HepG2 (cell line): Measurements from ENCODE around the gene STIM2. TPM values are rescaled to one million over a fixed set of nuclear protein-coding genes. Genes with fewer than 3 reads are reported as not detected.

Source experiments
- ATAC-seq: fragments of 200-7000 bp; cut with Tn5 transposase; 3 replicates; pipeline ENCODE4 v1.9.1; 2020; ENCODE audit warnings: mild to moderate bottlenecking, moderate library complexity
- BruUV-seq: library from RNA; stranded (reverse); fragments of 400-500 nt; replicated peaks from 2 replicates; lab custom pipeline; 2021; lab: Mats Ljungman, UMichigan
- CTCF ChIA-PET: fragments of 300-600 bp; formaldehyde crosslinking; extraction: SDS; loops from one replicate; lab custom pipeline; 2021; ENCODE audit warnings: low total read pairs, inconsistent platforms, low intra/inter-chr PET ratio; lab: Yijun Ruan, JAX
- POLR2A ChIA-PET: fragments of 350-600 bp; sonication (Branson Sonifier 250); formaldehyde crosslinking; loops from one replicate; lab custom pipeline; 2020; ENCODE audit warnings: antibody characterized with exemption, inconsistent platforms; lab: Yijun Ruan, JAX
- DNase-seq: peaks from one replicate; pipeline ENCODE4 v3.0.0-alpha.2; 2015; ENCODE audit warnings: low spot score
- FAIRE-seq: peaks from 3 replicates; lab custom pipeline; 2011; peaks lifted over from hg19 to GRCh38; lab: Jason Lieb, UNC
- H2AFZ ChIP-seq: one replicate; pipeline ENCODE4 v1.6.1; 2011; ENCODE audit warnings: low read length, inconsistent platforms
- H3K27ac ChIP-seq: fragments of 300-600 bp; 3 replicates; pipeline ENCODE4 v1.8.0; 2011; ENCODE audit warnings: mixed run types, mild to moderate bottlenecking, mixed read lengths, low read length, inconsistent platforms; ENCODE audit not compliant: insufficient read depth; ENCODE audit errors: extremely low read length
- H3K27me3 ChIP-seq, 2 experiments: fragments of 200-600 bp in 1 of 2; 2 replicates in 1 of 2; 3 replicates in 1 of 2; pipeline versions ENCODE4 v1.6.0 to v1.8.0; 2011; ENCODE audit warnings: low read length in 2 of 2, mild to moderate bottlenecking in 2 of 2, moderate library complexity in 2 of 2, inconsistent platforms in 1 of 2; ENCODE audit not compliant: insufficient read depth in 2 of 2, control insufficient read depth in 1 of 2
- H3K36me3 ChIP-seq, 2 experiments: fragments of 200-600 bp in 1 of 2; replicated peaks in 1 of 2; 2 replicates in 1 of 2; 3 replicates in 1 of 2; pipeline versions ENCODE4 v1.5.1 to v1.8.0; 2011; ENCODE audit warnings: low read length in 2 of 2, inconsistent platforms in 1 of 2; ENCODE audit not compliant: insufficient read depth in 2 of 2, control insufficient read depth in 1 of 2
- H3K4me1 ChIP-seq: 2 replicates; pipeline ENCODE4 v1.5.1; 2012; ENCODE audit warnings: low read length, inconsistent platforms; ENCODE audit not compliant: insufficient read depth
- H3K4me2 ChIP-seq: 2 replicates; pipeline ENCODE4 v1.6.0; 2011; ENCODE audit warnings: low read depth, low read length, inconsistent platforms
- H3K4me3 ChIP-seq, 3 experiments: fragments of 200-600 bp in 1 of 3; sonication (generic), shearing (Covaris generic) in 1 of 3; replicated peaks in 1 of 3; 2 replicates each; pipeline ENCODE4 v1.5.1; 2011 to 2016; ENCODE audit warnings: low read length in 3 of 3, inconsistent platforms in 2 of 3, low read depth in 2 of 3, mild to moderate bottlenecking in 2 of 3, control low read depth in 1 of 3, mixed read lengths in 1 of 3; ENCODE audit not compliant: insufficient read depth in 1 of 3
- H3K79me2 ChIP-seq: one replicate; pipeline ENCODE4 v1.6.1; 2011; ENCODE audit warnings: low read length, inconsistent platforms; ENCODE audit not compliant: insufficient read depth
- H3K9ac ChIP-seq: 2 replicates; pipeline ENCODE4 v1.6.0; 2011; ENCODE audit warnings: mild to moderate bottlenecking, low read depth, low read length, inconsistent platforms; ENCODE audit not compliant: insufficient read depth
- H3K9me3 ChIP-seq: 2 replicates; pipeline ENCODE4 v1.5.1; 2012; ENCODE audit warnings: mild to moderate bottlenecking, low read length
- H4K20me1 ChIP-seq: 2 replicates; pipeline ENCODE4 v1.6.0; 2011; ENCODE audit warnings: inconsistent platforms, mild to moderate bottlenecking, low read length, moderate library complexity; ENCODE audit not compliant: insufficient read depth
- ADNP ChIP-seq: sonication (generic); formaldehyde crosslinking; IDR thresholded peaks from 2 replicates; pipeline ENCODE4 v1.4.0; 2020; ENCODE audit warnings: missing genetic modification reagents
- ARNT2 ChIP-seq: sonication (generic); formaldehyde crosslinking; IDR thresholded peaks from 2 replicates; pipeline ENCODE4 v1.8.0; 2022; ENCODE audit warnings: mild to moderate bottlenecking, low read depth, missing genetic modification reagents, moderate library complexity
- ESRRA ChIP-seq: sonication (generic); formaldehyde crosslinking; IDR thresholded peaks from 2 replicates; pipeline ENCODE4 v1.5.1; 2020; ENCODE audit warnings: mild to moderate bottlenecking, low read depth, missing genetic modification reagents
- NPAS2 ChIP-seq: sonication (generic); formaldehyde crosslinking; IDR thresholded peaks from 2 replicates; pipeline ENCODE4 v1.8.0; 2022; ENCODE audit warnings: mild to moderate bottlenecking, missing genetic modification reagents, borderline replicate concordance
- SP2 ChIP-seq: sonication (generic); formaldehyde crosslinking; IDR thresholded peaks from 2 replicates; pipeline ENCODE4 v1.5.1; 2020; ENCODE audit warnings: mild to moderate bottlenecking, missing genetic modification reagents
- SPEN ChIP-seq: sonication (generic); formaldehyde crosslinking; IDR thresholded peaks from 2 replicates; pipeline ENCODE4 v1.5.1; 2020; ENCODE audit warnings: low read depth, mild to moderate bottlenecking, missing genetic modification reagents
- TRAFD1 ChIP-seq: sonication (generic); formaldehyde crosslinking; IDR thresholded peaks from 2 replicates; pipeline ENCODE4 v1.5.1; 2020; ENCODE audit warnings: missing genetic modification reagents, mild to moderate bottlenecking, borderline replicate concordance
- ZBTB33 ChIP-seq: sonication (generic); formaldehyde crosslinking; IDR thresholded peaks from 2 replicates; pipeline ENCODE4 v1.4.0; 2020; ENCODE audit warnings: missing genetic modification reagents
- ZBTB49 ChIP-seq: sonication (generic); formaldehyde crosslinking; IDR thresholded peaks from 2 replicates; pipeline ENCODE4 v1.4.0; 2020; ENCODE audit warnings: missing genetic modification reagents, borderline replicate concordance
- ZNF496 ChIP-seq: sonication (generic); formaldehyde crosslinking; IDR thresholded peaks from 2 replicates; pipeline ENCODE4 v1.8.1; 2023; ENCODE audit warnings: mild to moderate bottlenecking, moderate library complexity, missing genetic modification reagents; ENCODE audit not compliant: insufficient replicate concordance
- ZNF501 ChIP-seq: sonication (generic); formaldehyde crosslinking; IDR thresholded peaks from 2 replicates; pipeline ENCODE4 v1.5.1; 2020; ENCODE audit warnings: mild to moderate bottlenecking, moderate library complexity, missing genetic modification reagents
- ZNF512 ChIP-seq: sonication (generic); formaldehyde crosslinking; IDR thresholded peaks from 2 replicates; pipeline ENCODE4 v1.4.0; 2020; ENCODE audit warnings: mild to moderate bottlenecking, missing genetic modification reagents
- WGBS: methylation state at CpG from one replicate; pipeline ENCODE4 v1.1.6; 2017; ENCODE audit warnings: low lambda C conversion rate; 5-methylcytosine and 5-hydroxymethylcytosine counted together
- in situ Hi-C: cut with HindIII; loops from 2 replicates; pipeline ENCODE4 v1.10.0; 2017; ENCODE audit warnings: low pct_unique_long_range_greater_than_20kb; ENCODE audit not compliant: extremely low pct_ligation_motif_present
- intact Hi-C: fragments of 100-400 bp; cut with micrococcal nuclease; formaldehyde crosslinking; loops from one replicate; pipeline ENCODE4 v1.10.0; 2022; ENCODE audit not compliant: unreplicated experiment
- polyA plus RNA-seq, 8 experiments: library from polyadenylated mRNA; depleted of rRNA in 3 of 8; stranded (reverse) in 7 of 8; unstranded in 1 of 8; fragments of >200 nt; fragmentation: Illumina TruSeq in 4 of 8; extraction: Trizol in 4 of 8; gene quantifications; 2 replicates each; pipeline versions ENCODE4 v1.2.1 to v1.2.3, GENCODE V29; 2011 to 2016; ENCODE audit warnings: low read depth in 4 of 8, missing spikeins in 1 of 8, mixed read lengths in 1 of 8; ENCODE audit not compliant: insufficient read depth in 1 of 8
- total RNA-seq, 5 experiments: library from RNA; depleted of rRNA; stranded (reverse); fragments of >200 nt; fragmentation: Illumina TruSeq; extraction: Trizol; gene quantifications; 2 replicates each; pipeline ENCODE4 v1.2.3, GENCODE V29; 2016; ENCODE audit warnings: low read depth in 1 of 5

Gene STIM2
- total and polyA plus RNA-seq, 2 of the 13 experiments (the other 11 are each of a cell fraction or from before 2014, with no cell fraction given): 19.3 to 19.4 TPM

- no peaks in the 10 kb centered on the region for H3K79me2 ChIP-seq
- 86% methylated on average over 3 of the region's 3 CpGs for WGBS
- H3K9ac ChIP-seq: no peak overlapping the region
- no peak for TF ChIP-seq ZBTB33 (CRISPR knock-in tag)
- no peak for TF ChIP-seq TRAFD1 (CRISPR knock-in tag)
- TF ChIP-seq SPEN (CRISPR knock-in tag): no peak
- no peak for TF ChIP-seq NPAS2
- no peak for TF ChIP-seq ZNF512 (CRISPR knock-in tag)
- no peak for TF ChIP-seq ZNF496 (CRISPR knock-in tag)
- no peak for TF ChIP-seq ARNT2 (CRISPR knock-in tag)
- TF ChIP-seq SP2 (CRISPR knock-in tag): no peak
- no peak for TF ChIP-seq ADNP (CRISPR knock-in tag)
- TF ChIP-seq ZNF501 (CRISPR knock-in tag): no peak
- TF ChIP-seq ZBTB49 (CRISPR knock-in tag): no peak
- TF ChIP-seq ESRRA (CRISPR knock-in tag): no peak
- TF ChIP-seq, all 625 proteins: peak for 0
- POLR2A ChIA-PET: no interaction called here
- no peak overlapping the region for H3K4me2 ChIP-seq
- no peaks in the 10 kb centered on the region for H3K36me3 ChIP-seq
- H3K27ac ChIP-seq: no peak overlapping the region
- no peaks in the 10 kb centered on the region for H4K20me1 ChIP-seq
- no peaks in the 10 kb centered on the region for H3K27me3 ChIP-seq
- ATAC-seq (no peak), DNase-seq (no peak), FAIRE-seq (no peak)
- BruUV-seq: no TSS peak
- in situ Hi-C loops: no loop called here
- H2AFZ ChIP-seq: no peak overlapping the region
- H3K9me3 ChIP-seq: no peaks in the 10 kb centered on the region
- CTCF ChIA-PET: no interaction called here
- no peak overlapping the region for H3K4me3 ChIP-seq
- intact Hi-C loops: no loop called here
- no peaks in the 10 kb centered on the region for H3K4me1 ChIP-seq
Observed at GRCh38 chr4:26889356-26889755, 28.7 kb downstream of the STIM2 start.
